ENCODE data around the gene MAP2K7.
"Not testable (repeated sequence)": the region's sequence is repeated elsewhere in the genome, so short reads cannot be mapped to it uniquely, and the experiment has no call there.

The MAP2K7 gene

DNA sequence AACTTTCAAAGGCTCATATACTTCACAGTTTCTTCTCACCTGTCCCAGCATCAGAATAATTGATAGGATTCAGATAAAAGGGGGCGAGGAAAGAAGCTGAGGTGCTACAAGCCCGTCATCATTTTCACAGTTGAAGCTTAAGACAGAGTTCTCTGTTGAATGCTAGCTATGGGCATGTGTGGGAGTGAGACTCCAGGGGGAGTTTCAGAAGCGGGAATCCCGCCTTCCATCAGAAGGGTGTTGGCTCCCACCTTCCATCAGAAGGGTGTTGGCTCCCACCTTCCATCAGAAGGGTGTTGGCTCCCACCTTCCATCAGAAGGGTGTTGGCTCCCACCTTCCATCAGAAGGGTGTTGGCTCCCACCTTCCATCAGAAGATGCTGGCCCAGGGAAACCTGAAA is 57.4 kb downstream of the MAP2K7 start:
- not testable (repeated sequence) for H3K4me1 ChIP-seq (ENCODE audit: control insufficient read depth, insufficient read depth, low read length, unreplicated experiment); H3K36me3 ChIP-seq (ENCODE audit: insufficient read depth, low read length); H3K27ac ChIP-seq (ENCODE audit: low read depth, low read length); H3K79me2 ChIP-seq (ENCODE audit: control insufficient read depth, insufficient read depth, low read length, unreplicated experiment); H3K4me3 ChIP-seq (ENCODE audit: low read depth, low read length); H2AFZ ChIP-seq (ENCODE audit: low read length, unreplicated experiment); H3K27me3 ChIP-seq (ENCODE audit: insufficient read depth, low read length)

DNA sequence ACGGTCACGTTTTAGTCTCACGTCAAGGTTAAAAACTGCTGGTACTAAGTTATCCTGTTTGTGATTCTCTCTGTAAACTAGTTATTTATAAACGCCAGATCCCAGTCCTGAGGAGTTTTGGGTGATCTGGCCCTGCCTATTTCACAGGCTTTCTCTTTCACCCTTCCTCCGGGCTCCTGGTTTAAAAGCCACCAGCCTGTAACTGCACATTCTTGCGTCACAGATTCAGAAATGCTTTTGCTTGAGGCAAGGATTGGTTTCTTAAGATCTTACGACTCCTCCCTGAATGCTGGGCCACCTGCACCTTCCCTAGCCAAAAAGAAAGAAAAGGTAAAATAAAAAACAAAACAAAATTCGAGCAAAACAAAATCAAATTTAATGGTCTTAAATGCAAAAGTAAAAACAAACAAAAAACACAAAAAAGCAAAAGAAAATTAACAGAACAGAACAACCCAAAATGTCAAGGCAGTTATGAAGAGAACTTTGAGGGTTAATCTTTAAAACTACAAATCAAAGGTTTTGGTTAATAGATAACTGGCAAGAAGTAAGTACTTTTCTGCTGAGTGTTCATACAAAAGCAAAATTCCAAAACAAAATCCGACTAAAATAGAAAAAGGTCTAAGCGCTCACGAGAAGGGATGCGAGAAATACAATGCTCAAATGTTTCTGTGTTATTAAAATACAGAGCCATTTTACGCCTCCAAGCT is 58.4 kb downstream of the MAP2K7 start:
- H3K4me3 ChIP-seq (ENCODE audit: low read depth, low read length) = no peak overlapping the region
- no peak overlapping the region for H3K27ac ChIP-seq (ENCODE audit: low read depth, low read length)
- no peaks in the 10 kb centered on the region for H3K4me1 ChIP-seq (ENCODE audit: control insufficient read depth, insufficient read depth, low read length, unreplicated experiment)
- no peaks in the 10 kb centered on the region for H3K36me3 ChIP-seq (ENCODE audit: insufficient read depth, low read length)
- no peaks in the 10 kb centered on the region for H3K27me3 ChIP-seq (ENCODE audit: insufficient read depth, low read length)
- H2AFZ ChIP-seq (ENCODE audit: low read length, unreplicated experiment) = no peak overlapping the region
- H3K79me2 ChIP-seq (ENCODE audit: control insufficient read depth, insufficient read depth, low read length, unreplicated experiment) = no peaks in the 10 kb centered on the region

DNA sequence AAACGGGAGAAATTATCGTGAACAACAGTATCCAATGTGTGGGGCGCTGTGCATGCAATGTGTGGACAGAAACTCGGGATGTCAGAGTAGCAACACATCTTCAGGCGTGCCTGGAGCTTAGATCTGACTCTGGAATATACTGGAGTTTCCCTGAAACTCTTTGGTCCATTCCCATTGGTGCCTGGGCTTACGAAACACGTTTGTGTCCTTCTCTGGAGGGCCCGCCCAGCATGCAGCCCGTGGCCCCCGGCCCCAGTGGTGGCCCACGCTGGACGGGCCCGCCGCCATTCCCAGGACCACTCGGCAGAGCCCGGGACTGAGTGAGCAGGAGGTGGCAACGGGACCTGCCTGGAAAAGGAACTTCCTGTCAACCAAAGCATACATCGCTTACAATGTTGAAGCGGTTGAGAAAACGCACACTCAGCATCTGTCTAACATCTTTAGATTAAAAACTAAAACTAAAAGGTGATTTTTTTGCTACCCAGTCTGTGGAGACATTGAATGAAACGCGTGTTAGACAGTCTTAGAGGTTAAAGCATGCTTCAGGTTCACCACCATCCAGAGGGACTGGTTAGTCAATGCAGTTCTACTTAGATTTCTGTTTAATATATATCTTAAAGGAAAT is 59.1 kb downstream of the MAP2K7 start:
- H3K27me3 ChIP-seq (ENCODE audit: insufficient read depth, low read length) = no peaks in the 10 kb centered on the region
- H3K79me2 ChIP-seq (ENCODE audit: control insufficient read depth, insufficient read depth, low read length, unreplicated experiment) = no peaks in the 10 kb centered on the region
- no peak overlapping the region for H2AFZ ChIP-seq (ENCODE audit: low read length, unreplicated experiment)
- no peak overlapping the region for H3K27ac ChIP-seq (ENCODE audit: low read depth, low read length)
- no peaks in the 10 kb centered on the region for H3K4me1 ChIP-seq (ENCODE audit: control insufficient read depth, insufficient read depth, low read length, unreplicated experiment)
- H3K4me3 ChIP-seq (ENCODE audit: low read depth, low read length) = no peak overlapping the region
- no peaks in the 10 kb centered on the region for H3K36me3 ChIP-seq (ENCODE audit: insufficient read depth, low read length)

DNA sequence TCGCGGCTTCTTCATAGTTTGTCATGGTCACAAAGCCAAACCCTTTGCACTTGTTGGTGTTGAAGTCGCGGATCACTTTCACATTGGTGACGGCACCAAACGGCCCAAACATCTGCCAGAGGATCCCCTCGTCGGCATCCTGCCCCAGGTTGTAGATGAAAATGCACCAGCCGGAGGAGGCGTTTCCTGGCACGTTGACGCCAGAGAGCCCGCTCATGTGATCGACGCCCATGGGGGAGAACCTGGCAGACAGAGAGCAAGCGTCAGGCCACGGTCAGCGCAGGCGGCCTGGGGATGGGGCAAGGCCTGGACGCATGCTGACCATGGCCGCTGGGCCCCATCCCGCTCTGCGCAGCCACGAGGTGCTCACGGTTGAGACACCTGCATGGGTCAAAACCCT is 59.9 kb downstream of the MAP2K7 start:
- no peaks in the 10 kb centered on the region for H3K4me1 ChIP-seq (ENCODE audit: control insufficient read depth, insufficient read depth, low read length, unreplicated experiment)
- no peaks in the 10 kb centered on the region for H3K36me3 ChIP-seq (ENCODE audit: insufficient read depth, low read length)
- no peak overlapping the region for H2AFZ ChIP-seq (ENCODE audit: low read length, unreplicated experiment)
- H3K4me3 ChIP-seq (ENCODE audit: low read depth, low read length) = no peak overlapping the region
- H3K27ac ChIP-seq (ENCODE audit: low read depth, low read length) = no peak overlapping the region
- no peaks in the 10 kb centered on the region for H3K79me2 ChIP-seq (ENCODE audit: control insufficient read depth, insufficient read depth, low read length, unreplicated experiment)
- H3K27me3 ChIP-seq (ENCODE audit: insufficient read depth, low read length) = no peaks in the 10 kb centered on the region
